A549 (cell line): ENCODE measurements around the gene TRIM3.

Source experiments
- CBX2 ChIP-seq: fragments of 200-600 bp; sonication (generic); IDR thresholded peaks from 2 replicates; pipeline ENCODE4 v1.6.1; 2016; ENCODE audit warnings: low read depth, mild to moderate bottlenecking, borderline replicate concordance
- EP300 ChIP-seq, 2 experiments: fragments of >200 bp; sonication (Bioruptor Twin); formaldehyde crosslinking; IDR thresholded peaks; 2 replicates in 1 of 2; 3 replicates in 1 of 2; pipeline ENCODE4 v1.6.1; 2016 to 2017
- HDAC2 ChIP-seq: fragments of 200-600 bp; sonication (generic); IDR thresholded peaks from 2 replicates; pipeline ENCODE4 v1.6.1; 2016
- HOXB13 ChIP-seq: fragments of 250-450 bp; sonication (Bioruptor Pico); IDR thresholded peaks from 2 replicates; pipeline ENCODE4 v1.5.0; 2020; ENCODE audit warnings: low read depth, mild to moderate bottlenecking, moderate library complexity
- KDM5A ChIP-seq: fragments of 200-600 bp; sonication (generic); IDR thresholded peaks from 2 replicates; pipeline ENCODE4 v1.6.1; 2016; ENCODE audit warnings: antibody characterized with exemption, mild to moderate bottlenecking
- MAZ ChIP-seq: fragments of 150-350 bp; IDR thresholded peaks from 2 replicates; pipeline ENCODE4 v1.6.1; 2014; ENCODE audit warnings: antibody characterized with exemption, low read depth, low read length, borderline replicate concordance
- NR3C1 ChIP-seq: fragments of >200 bp; sonication (Bioruptor Twin); formaldehyde crosslinking; IDR thresholded peaks from 3 replicates; pipeline ENCODE4 v1.6.1; 2017
- POLR2A ChIP-seq: IDR thresholded peaks from 2 replicates; pipeline ENCODE4 v1.6.1; 2012; ENCODE audit warnings: mild to moderate bottlenecking, low read length
- TF ChIP-seq, protein P1 (sequence below): fragments of >200 bp; sonication (Bioruptor Twin); formaldehyde crosslinking; IDR thresholded peaks from 3 replicates; pipeline ENCODE4 v1.5.1; 2016
- TF ChIP-seq, protein P2 (sequence below): IDR thresholded peaks from 2 replicates; pipeline ENCODE4 v1.6.1; 2012; ENCODE audit warnings: low read depth, borderline replicate concordance

DNA sequence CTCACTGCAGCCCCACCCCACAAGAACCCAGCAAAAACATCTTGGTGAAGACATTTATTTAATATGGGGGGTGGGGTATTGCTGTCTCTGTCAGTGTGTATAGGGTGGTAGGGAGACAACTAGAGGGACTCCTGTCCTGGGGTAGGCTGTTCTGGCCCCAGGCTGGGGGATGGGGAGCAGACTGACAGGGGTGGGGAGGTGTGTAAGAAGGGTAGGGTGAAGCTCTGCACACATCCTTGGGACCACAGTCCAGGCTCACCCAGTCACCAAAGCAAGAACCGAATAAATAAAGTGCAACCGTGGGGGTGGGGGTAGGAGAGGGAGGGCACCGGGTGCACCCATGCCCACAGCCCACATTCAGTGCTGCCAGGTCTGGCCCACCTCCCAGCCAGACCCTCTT, 25.2 kb downstream of the TRIM3 start:
- no peak for TF ChIP-seq MAZ
- no peak for TF ChIP-seq NR3C1
- TF ChIP-seq, protein P1, sequence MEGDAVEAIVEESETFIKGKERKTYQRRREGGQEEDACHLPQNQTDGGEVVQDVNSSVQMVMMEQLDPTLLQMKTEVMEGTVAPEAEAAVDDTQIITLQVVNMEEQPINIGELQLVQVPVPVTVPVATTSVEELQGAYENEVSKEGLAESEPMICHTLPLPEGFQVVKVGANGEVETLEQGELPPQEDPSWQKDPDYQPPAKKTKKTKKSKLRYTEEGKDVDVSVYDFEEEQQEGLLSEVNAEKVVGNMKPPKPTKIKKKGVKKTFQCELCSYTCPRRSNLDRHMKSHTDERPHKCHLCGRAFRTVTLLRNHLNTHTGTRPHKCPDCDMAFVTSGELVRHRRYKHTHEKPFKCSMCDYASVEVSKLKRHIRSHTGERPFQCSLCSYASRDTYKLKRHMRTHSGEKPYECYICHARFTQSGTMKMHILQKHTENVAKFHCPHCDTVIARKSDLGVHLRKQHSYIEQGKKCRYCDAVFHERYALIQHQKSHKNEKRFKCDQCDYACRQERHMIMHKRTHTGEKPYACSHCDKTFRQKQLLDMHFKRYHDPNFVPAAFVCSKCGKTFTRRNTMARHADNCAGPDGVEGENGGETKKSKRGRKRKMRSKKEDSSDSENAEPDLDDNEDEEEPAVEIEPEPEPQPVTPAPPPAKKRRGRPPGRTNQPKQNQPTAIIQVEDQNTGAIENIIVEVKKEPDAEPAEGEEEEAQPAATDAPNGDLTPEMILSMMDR = no peak
- no peak for TF ChIP-seq HDAC2
- TF ChIP-seq KDM5A = no peak
- TF ChIP-seq POLR2A = no peak
- TF ChIP-seq HOXB13 (CRISPR knock-in tag) = no peak
- TF ChIP-seq, protein P2, sequence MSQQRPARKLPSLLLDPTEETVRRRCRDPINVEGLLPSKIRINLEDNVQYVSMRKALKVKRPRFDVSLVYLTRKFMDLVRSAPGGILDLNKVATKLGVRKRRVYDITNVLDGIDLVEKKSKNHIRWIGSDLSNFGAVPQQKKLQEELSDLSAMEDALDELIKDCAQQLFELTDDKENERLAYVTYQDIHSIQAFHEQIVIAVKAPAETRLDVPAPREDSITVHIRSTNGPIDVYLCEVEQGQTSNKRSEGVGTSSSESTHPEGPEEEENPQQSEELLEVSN = no peak
- no peak for TF ChIP-seq CBX2
- no peak for TF ChIP-seq EP300 (IDR thresholded peaks at IDR 0.05)
